K562 (cell line): ENCODE data around the gene DPYSL3.

Experiments used
- BACH1 ChIP-seq: fragments of 200-800 bp; sonication (Bioruptor generic); IDR thresholded peaks from 2 replicates; pipeline ENCODE4 v1.6.1; 2016; ENCODE audit warnings: missing genetic modification characterization, missing compliant biosample characterization
- CBX5 ChIP-seq: IDR thresholded peaks from 2 replicates; pipeline ENCODE4 v1.6.1; 2014; ENCODE audit warnings: low read depth, borderline replicate concordance
- CTCF ChIP-seq, 3 experiments: IDR thresholded peaks in 2 of 3; conservative IDR thresholded peaks in 1 of 3; 2 replicates each; pipeline ENCODE4 v1.5.1; 2011 to 2012; ENCODE audit warnings: low read length in 3 of 3, mild to moderate bottlenecking in 3 of 3, control low read depth in 2 of 3, improper control_type of control experiment in 1 of 3, inconsistent platforms in 1 of 3, low read depth in 1 of 3, mixed read lengths in 1 of 3, moderate library complexity in 1 of 3; ENCODE audit not compliant: insufficient read depth in 2 of 3
- SMAD1 ChIP-seq: fragments of 150-350 bp; IDR thresholded peaks from 2 replicates; pipeline ENCODE4 v1.6.1; 2014; ENCODE audit warnings: low read length, low read depth; ENCODE audit not compliant: partially characterized antibody
- TBP ChIP-seq: optimal IDR thresholded peaks from 2 replicates; pipeline ENCODE3; 2011; ENCODE audit warnings: low read depth, low read length, improper control_type of control experiment
- USF1 ChIP-seq: sonication (generic); formaldehyde crosslinking; IDR thresholded peaks from 2 replicates; pipeline ENCODE4 v1.9.0; 2022; ENCODE audit warnings: mild to moderate bottlenecking, missing genetic modification reagents
- ZNF512 ChIP-seq: IDR thresholded peaks from 2 replicates; pipeline ENCODE4 v1.6.1; 2016; ENCODE audit warnings: missing genetic modification characterization, missing compliant biosample characterization
- ZNF707 ChIP-seq: fragments of 250-450 bp; sonication (Bioruptor Pico); conservative IDR thresholded peaks from 2 replicates; pipeline ENCODE4 v1.8.0; 2022; ENCODE audit warnings: inconsistent platforms, mild to moderate bottlenecking, moderate library complexity

DNA sequence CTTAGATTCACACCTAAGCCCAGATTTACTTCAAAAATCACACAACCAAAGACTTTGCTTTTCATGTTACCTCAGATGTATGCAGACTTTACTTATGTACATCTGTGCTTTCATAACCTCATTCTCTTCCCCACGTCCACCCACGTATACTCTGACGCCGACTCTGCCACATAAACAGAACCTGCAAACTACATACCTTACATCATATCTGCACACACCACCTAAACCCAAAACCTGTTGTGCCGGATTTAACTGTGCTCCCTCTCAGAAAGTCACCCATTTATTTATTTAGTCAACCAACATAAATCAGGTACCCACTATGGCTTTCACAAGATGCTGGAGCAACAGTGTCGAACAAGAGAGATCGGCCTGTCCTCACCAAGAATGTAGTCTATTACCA lies 1.0 kb upstream of the DPYSL3 start:
- no peak for TF ChIP-seq ZNF707 (CRISPR knock-in tag)
- TF ChIP-seq CTCF (IDR thresholded peaks at IDR 0.05 in 2 of 3, conservative IDR thresholded peaks at IDR 0.05 in 1 of 3; ENCODE audit: insufficient read depth in 2 of 3, low read depth in 1 of 3, low read length in 3 of 3) = no peak
- TF ChIP-seq BACH1 (tag) = no peak
- TF ChIP-seq USF1 = no peak
- no peak for TF ChIP-seq ZNF512 (tag)
- no peak for TF ChIP-seq CBX5
- TF ChIP-seq SMAD1 = no peak
- no peak for TF ChIP-seq TBP
